GM19043 (cell line): ENCODE results near the gene RHOBTB3.
"Not testable (repeated sequence)": the region's sequence is repeated elsewhere in the genome, so short reads cannot be mapped to it uniquely, and the experiment has no call there.

Source experiments
- ATAC-seq: cut with Tn5 transposase; IDR thresholded peaks from one replicate; pipeline ENCODE4 v1.9.1; 2021; ENCODE audit warnings: low read depth; ENCODE audit not compliant: unreplicated experiment

Gene RHOBTB3

DNA sequence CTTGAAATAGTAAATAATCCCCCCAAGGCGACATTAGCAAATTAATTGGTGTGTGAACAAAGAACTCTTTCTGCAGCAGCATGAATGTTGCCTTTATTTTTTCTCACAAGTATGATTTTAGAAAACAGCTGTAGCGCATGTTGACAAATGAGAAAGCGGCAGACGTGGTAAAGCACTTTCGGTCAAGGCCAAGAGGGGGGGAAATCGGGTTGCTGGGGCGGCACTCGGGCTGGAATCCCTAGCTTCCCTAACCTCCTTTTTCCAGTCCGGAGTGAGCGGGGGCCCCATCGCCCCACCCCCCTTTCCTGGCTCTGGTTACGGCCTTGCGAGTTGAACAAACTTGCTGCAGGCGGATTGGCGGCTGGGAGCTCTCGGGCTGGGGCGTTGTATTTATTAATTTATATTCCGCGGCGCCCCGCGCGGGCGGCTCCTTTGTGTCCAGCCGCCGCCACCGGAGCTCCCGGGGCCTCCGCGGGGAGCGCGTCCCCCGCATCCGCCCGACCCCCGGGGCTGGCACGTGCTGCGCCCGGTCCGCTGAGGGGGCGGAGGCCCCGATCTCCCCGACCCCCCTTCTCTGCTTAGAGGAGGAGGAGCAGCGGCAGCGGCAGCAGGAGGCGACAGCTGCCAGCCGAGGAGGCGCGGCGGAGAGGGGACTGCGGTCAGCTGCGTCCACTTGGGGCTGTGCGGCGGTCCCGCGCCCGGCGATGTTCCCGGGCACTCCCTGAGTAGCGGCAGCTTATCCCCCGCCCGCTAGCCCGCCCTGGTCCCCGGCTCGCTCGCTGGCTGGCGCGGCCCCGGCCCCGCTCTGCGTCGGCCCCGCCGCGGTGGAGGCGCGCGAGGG lies at the start of gene RHOBTB3:
Gene RHOBTB3 (plus strand): TSS at position 607 of the 841 bp plus-strand sequence. CDS start 347 bp downstream, outside the sequence.
- peak; percentile 34 for ATAC-seq

DNA sequence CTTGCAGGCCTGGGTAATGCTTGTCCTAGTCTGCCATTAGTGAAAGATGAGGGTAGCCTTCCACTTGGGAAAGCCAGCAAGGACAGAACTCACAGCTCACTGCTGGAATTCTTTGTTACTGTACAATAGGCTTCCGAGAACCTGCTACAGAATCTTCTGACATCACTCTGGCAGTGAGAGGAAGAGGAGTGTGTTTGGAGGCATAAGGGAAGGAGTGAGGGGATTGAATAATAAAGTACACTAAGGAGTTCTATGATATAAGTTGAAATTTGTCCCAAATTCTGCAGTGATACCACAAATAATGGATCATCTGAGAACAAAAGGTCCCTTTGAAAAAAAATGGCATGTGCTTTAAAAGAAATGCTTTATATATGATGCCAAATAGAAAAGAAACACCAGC lies 48.2 kb upstream of the RHOBTB3 start, which contains the start of gene SPATA9:
Gene SPATA9 (minus strand): TSS at position 101 of the 400 bp plus-strand sequence. CDS start 137 bp downstream, outside the sequence.
- ATAC-seq, result no peak

- no peak for ATAC-seq
These were observed 46.8 kb upstream of the RHOBTB3 start for GRCh38 chr5:95684361-95684760.

GRCh38 chr5:95686651-95687050 lies 44.5 kb upstream of the RHOBTB3 start:
- no peak for ATAC-seq

GRCh38 chr5:95689680-95690079 lies 41.5 kb upstream of the RHOBTB3 start:
- ATAC-seq, result no peak

- no peak for ATAC-seq
These were observed 40.8 kb upstream of the RHOBTB3 start for GRCh38 chr5:95690333-95690732.

- no peak for ATAC-seq
These were observed 33.1 kb upstream of the RHOBTB3 start for GRCh38 chr5:95697781-95698681.

GRCh38 chr5:95699337-95699736 lies 31.8 kb upstream of the RHOBTB3 start:
- no peak for ATAC-seq

- no peak for ATAC-seq
These were observed 30.1 kb upstream of the RHOBTB3 start for GRCh38 chr5:95701074-95701473.

GRCh38 chr5:95704150-95704549 lies 27.0 kb upstream of the RHOBTB3 start:
- ATAC-seq, result no peak

- ATAC-seq, result not testable (repeated sequence)
These were observed 24.9 kb upstream of the RHOBTB3 start for GRCh38 chr5:95706196-95706595.

DNA sequence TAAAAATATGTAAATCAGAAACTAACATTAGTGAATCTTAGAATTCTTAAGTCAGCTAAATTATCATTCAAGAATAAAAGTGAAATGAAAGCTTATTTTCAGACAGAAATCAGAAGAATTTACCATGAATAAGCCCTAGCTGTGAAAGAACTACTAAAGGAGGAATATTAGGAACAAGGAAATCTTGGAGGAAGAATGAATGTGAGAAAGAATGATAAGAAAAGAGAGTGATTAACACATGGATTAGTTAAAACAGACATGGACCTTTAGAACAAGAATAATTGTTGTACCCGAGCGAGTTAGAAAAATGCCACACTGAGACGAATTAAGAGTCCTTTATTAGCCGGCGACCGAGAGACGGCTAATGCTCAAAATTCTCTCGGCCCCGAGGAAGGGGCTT lies 24.1 kb upstream of the RHOBTB3 start:
- ATAC-seq, result no peak

GRCh38 chr5:95707534-95708188 lies 23.5 kb upstream of the RHOBTB3 start:
- not testable (repeated sequence) for ATAC-seq

- ATAC-seq, result no peak
These were observed 22.3 kb upstream of the RHOBTB3 start for GRCh38 chr5:95708876-95709275.

- no peak for ATAC-seq
These were observed 21.0 kb upstream of the RHOBTB3 start for GRCh38 chr5:95709967-95710650.

DNA sequence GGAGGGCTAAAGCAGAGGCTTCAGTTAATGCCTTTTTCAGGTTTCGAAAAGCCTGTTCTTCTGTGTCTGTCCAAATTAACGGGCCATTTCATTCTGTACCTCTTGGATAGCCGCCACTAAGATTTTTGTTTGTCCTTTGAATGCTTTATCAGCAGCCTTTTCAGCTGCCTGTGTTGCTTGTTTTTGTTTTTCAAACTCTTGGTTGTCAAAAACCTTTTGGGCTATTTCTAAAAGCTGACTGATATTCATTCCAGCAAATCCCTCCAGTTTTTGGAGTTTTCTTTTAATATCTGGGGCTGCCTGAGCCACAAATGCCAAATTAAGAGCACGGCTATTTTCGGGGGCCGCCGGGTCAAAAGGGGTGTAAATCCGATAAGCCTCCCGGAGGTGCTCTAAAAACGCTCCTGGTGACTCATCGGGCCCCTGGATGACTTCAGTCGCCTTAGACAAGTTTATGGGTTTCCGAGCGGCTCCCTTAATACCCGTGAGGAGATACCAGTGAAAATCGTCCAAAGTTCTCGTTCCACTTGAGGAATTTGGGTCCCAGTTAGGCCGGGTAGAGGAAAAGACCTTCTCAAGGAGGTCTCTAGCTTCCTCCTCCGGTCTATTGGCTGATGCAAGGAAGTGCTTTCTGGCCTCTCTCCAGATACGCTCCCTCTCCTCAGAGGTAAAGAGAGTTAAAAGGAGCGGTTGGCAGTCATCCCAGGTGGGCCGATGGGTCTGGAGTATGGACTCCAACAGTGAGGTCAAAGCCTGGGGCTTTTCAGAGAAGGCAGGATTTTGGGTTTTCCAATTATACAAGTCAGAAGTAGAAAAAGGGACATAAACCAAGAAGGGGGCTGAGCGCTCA lies 20.3 kb upstream of the RHOBTB3 start:
- ATAC-seq, result not testable (repeated sequence)

GRCh38 chr5:95711501-95712346 lies 19.4 kb upstream of the RHOBTB3 start:
- ATAC-seq, result no peak

GRCh38 chr5:95712347-95712958 lies 18.7 kb upstream of the RHOBTB3 start:
- no peak for ATAC-seq
